ENCODE results near the gene CEACAM4. TPM values are rescaled to one million over a fixed set of nuclear protein-coding genes. Genes with fewer than 3 reads are reported as not detected.

Gene CEACAM4
- total RNA-seq, 1 donor from 2014 or later, result not detected

DNA sequence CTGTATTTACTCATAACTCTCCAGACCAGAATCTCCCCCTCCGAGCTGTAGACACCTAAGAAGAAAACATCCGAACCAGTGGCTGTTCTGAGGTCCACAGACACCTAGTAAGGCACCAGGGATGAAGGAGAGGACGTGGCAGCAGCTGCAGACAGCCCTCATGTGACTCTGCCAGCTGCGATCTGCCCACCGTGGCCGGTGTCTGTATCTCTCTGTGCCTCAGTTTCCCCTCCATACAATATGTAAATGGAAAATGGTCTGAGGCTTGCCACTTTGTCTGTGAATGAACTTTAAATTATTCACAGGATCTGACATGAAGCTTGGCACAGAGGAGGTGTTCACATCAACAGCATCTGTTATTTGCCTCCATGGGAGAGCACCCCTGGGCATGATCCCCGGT is 2.4 kb downstream of the CEACAM4 start:
- Histone ChIP-seq H3K79me2 (ENCODE audit: low read depth) (no peaks in the 10 kb centered on the region), H3K9me3 (ENCODE audit: low read depth) (no peaks in the 10 kb centered on the region), H3K4me3 (no peak overlapping the region), H3K4me1 (no peaks in the 10 kb centered on the region), H3K27me3 (no peaks in the 10 kb centered on the region), H3K9ac (no peak overlapping the region), H4K20me1 (ENCODE audit: low read depth) (no peaks in the 10 kb centered on the region), H3K4me2 (no peak overlapping the region), H2AFZ (replicated peaks) (no peak overlapping the region), H3K36me3 (no peaks in the 10 kb centered on the region), H3F3A (ENCODE audit: low read depth) (no peaks in the 10 kb centered on the region), H3K27ac (no peak overlapping the region)
- Mint-ChIP-seq H3K9me3 (peaks cover 10% of the 10 kb centered on the region), H3K27me3 (ENCODE audit: insufficient read depth, low read depth) (peaks cover 17% of the 10 kb centered on the region), H3K4me1 (no peaks in the 10 kb centered on the region), H3K4me3 (no peak overlapping the region), H3K36me3 (no peaks in the 10 kb centered on the region), H3K27ac (no peak overlapping the region)
- TF ChIP-seq EZH2 (IDR thresholded peaks at IDR 0.05) (no peak), EZH2phosphoT487 (IDR thresholded peaks at IDR 0.05) (no peak)
- TF ChIP-seq, protein P1, sequence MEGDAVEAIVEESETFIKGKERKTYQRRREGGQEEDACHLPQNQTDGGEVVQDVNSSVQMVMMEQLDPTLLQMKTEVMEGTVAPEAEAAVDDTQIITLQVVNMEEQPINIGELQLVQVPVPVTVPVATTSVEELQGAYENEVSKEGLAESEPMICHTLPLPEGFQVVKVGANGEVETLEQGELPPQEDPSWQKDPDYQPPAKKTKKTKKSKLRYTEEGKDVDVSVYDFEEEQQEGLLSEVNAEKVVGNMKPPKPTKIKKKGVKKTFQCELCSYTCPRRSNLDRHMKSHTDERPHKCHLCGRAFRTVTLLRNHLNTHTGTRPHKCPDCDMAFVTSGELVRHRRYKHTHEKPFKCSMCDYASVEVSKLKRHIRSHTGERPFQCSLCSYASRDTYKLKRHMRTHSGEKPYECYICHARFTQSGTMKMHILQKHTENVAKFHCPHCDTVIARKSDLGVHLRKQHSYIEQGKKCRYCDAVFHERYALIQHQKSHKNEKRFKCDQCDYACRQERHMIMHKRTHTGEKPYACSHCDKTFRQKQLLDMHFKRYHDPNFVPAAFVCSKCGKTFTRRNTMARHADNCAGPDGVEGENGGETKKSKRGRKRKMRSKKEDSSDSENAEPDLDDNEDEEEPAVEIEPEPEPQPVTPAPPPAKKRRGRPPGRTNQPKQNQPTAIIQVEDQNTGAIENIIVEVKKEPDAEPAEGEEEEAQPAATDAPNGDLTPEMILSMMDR (IDR thresholded peaks at IDR 0.05), result no peak
- no peak for DNase-seq (ENCODE audit: low spot score)

DNA sequence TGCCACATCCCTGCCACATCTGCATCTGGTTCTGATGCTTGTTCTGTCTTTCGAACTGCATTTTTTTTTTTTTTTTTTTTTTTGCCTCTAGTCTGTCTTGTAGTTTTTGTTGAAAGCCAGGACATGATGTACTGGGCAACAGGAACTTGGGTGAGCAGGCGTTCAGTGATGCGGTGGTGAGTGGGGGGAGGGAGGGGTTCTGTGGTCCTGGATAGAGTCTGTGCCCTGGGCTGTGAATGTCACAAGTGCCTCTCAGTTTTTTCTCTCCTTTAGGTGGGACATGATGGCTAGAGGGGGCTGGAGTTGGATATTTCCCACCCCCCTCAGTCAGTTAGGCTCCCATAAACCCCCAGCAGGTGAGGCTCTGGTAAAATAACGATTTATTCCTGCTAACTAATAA is 3.5 kb downstream of the CEACAM4 start:
- H3K4me1 ChIP-seq, result no peaks in the 10 kb centered on the region
- no peaks in the 10 kb centered on the region for H3K4me1 Mint-ChIP-seq
- H3K9me3 Mint-ChIP-seq, result peaks cover 10% of the 10 kb centered on the region
- no peak overlapping the region for H3K4me3 ChIP-seq
- no peaks in the 10 kb centered on the region for H3K36me3 ChIP-seq
- H3K27me3 ChIP-seq, result no peaks in the 10 kb centered on the region
- no peaks in the 10 kb centered on the region for H3K9me3 ChIP-seq (ENCODE audit: low read depth)
- H3K9ac ChIP-seq, result no peak overlapping the region
- H3K27ac Mint-ChIP-seq, result no peak overlapping the region
- TF ChIP-seq EZH2phosphoT487 (IDR thresholded peaks at IDR 0.05) (no peak), EZH2 (IDR thresholded peaks at IDR 0.05) (no peak)
- TF ChIP-seq, protein P1 (IDR thresholded peaks at IDR 0.05), result no peak
- H3K79me2 ChIP-seq (ENCODE audit: low read depth), result no peaks in the 10 kb centered on the region
- H2AFZ ChIP-seq (replicated peaks), result no peak overlapping the region
- H3K4me3 Mint-ChIP-seq, result no peak overlapping the region
- no peak overlapping the region for H3K4me2 ChIP-seq
- peaks cover 20% of the 10 kb centered on the region for H3K27me3 Mint-ChIP-seq (ENCODE audit: insufficient read depth, low read depth)
- H3K27ac ChIP-seq, result no peak overlapping the region
- H3F3A ChIP-seq (ENCODE audit: low read depth), result no peaks in the 10 kb centered on the region
- no peak for DNase-seq (ENCODE audit: low spot score)
- no peaks in the 10 kb centered on the region for H4K20me1 ChIP-seq (ENCODE audit: low read depth)
- no peaks in the 10 kb centered on the region for H3K36me3 Mint-ChIP-seq

DNA sequence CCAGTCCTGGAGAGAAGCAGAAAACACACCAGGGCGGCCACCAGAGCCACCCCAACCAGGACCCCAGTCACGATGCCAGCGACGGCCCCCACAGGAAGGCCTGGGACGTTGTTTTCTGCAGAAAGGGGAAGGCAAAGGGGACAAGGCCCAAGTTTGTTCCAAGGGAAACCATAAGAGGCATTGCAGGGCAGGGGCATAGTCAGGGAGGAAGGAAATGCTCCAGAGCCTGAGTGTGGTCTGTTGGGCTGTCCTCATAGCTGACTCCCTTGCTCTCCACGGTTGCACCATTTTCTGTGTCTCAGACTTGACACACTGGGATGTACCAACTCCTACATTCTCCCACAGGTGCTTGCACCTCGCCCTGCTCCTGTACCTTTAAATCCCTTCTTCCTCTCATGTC is 5.2 kb downstream of the CEACAM4 start:
- H3K27ac Mint-ChIP-seq, result no peak overlapping the region
- no peaks in the 10 kb centered on the region for H3K36me3 Mint-ChIP-seq
- no peaks in the 10 kb centered on the region for H4K20me1 ChIP-seq (ENCODE audit: low read depth)
- no peak overlapping the region for H3K4me2 ChIP-seq
- no peaks in the 10 kb centered on the region for H3F3A ChIP-seq (ENCODE audit: low read depth)
- H3K4me1 ChIP-seq, result no peaks in the 10 kb centered on the region
- H3K27me3 Mint-ChIP-seq (ENCODE audit: insufficient read depth, low read depth), result peaks cover 21% of the 10 kb centered on the region
- no peaks in the 10 kb centered on the region for H3K79me2 ChIP-seq (ENCODE audit: low read depth)
- peaks cover 14% of the 10 kb centered on the region for H3K9me3 Mint-ChIP-seq
- H3K36me3 ChIP-seq, result no peaks in the 10 kb centered on the region
- H3K27ac ChIP-seq, result no peak overlapping the region
- no peaks in the 10 kb centered on the region for H3K27me3 ChIP-seq
- no peak for DNase-seq (ENCODE audit: low spot score)
- H3K9ac ChIP-seq, result no peak overlapping the region
- H3K4me3 ChIP-seq, result no peak overlapping the region
- no peaks in the 10 kb centered on the region for H3K9me3 ChIP-seq (ENCODE audit: low read depth)
- no peak overlapping the region for H2AFZ ChIP-seq (replicated peaks)
- no peak overlapping the region for H3K4me3 Mint-ChIP-seq
- no peaks in the 10 kb centered on the region for H3K4me1 Mint-ChIP-seq
- TF ChIP-seq EZH2 (IDR thresholded peaks at IDR 0.05) (no peak), EZH2phosphoT487 (IDR thresholded peaks at IDR 0.05) (no peak)
- TF ChIP-seq, protein P1 (IDR thresholded peaks at IDR 0.05), result no peak

Measured in neural progenitor cell (in vitro differentiated cells).